HEK293T (cell line): ENCODE data around the gene MYO1H.

Experiments
- CTCF ChIA-PET: fragments of 350-600 bp; formaldehyde crosslinking; extraction: SDS; loops from one replicate; lab custom pipeline; 2021; ENCODE audit warnings: antibody characterized with exemption, inconsistent platforms; lab: Yijun Ruan, JAX
- POLR2A ChIA-PET: fragments of 350-600 bp; formaldehyde crosslinking; extraction: SDS; loops from one replicate; lab custom pipeline; 2020; ENCODE audit warnings: antibody characterized with exemption, inconsistent platforms; lab: Yijun Ruan, JAX
- DNase-seq: peaks from one replicate; pipeline ENCODE4 v3.0.0; 2012; ENCODE audit warnings: mixed read lengths; ENCODE audit errors: extremely low spot score
- PKNOX1 ChIP-seq: fragments of 450-650 bp; IDR thresholded peaks from 2 replicates; pipeline ENCODE4 v1.6.1; 2016
- ZNF384 ChIP-seq: fragments of 450-650 bp; IDR thresholded peaks from 2 replicates; pipeline ENCODE4 v1.6.1; 2016

MYO1H gene

DNA sequence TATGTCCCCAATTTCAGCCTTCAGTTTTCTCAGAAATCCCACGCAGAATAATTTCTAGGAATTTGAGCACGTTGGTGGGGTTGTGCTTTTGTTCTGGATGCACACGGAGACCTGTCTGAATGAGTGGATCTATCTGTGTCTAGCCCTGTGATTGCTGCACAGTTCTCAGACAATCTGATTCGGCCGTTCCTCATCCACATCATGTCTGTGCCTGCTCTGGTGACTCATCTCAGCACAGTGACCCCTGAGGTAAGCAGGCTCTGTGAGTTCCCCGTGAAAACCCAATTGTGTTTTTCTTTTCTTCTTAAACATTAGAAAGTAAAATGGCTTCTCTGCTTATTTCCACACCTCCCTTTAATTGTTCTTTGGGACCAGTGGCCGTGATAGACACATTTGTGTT is 150.0 kb downstream of the MYO1H start:
- no peak for DNase-seq
- ChIA-PET POLR2A (no interaction called here), CTCF (interaction anchor here (0.6 kb wide), 1 partner anchor 322 kb away, joined by 3 read pairs; no protein-coding TSS in a partner anchor)
- TF ChIP-seq PKNOX1 (no peak), ZNF384 (no peak)
